Measurements from ENCODE around the gene TENT5A. TPM values are rescaled to one million over a fixed set of nuclear protein-coding genes. Genes with fewer than 3 reads are reported as not detected.
"Not testable (repeated sequence)": the region's sequence is repeated elsewhere in the genome, so short reads cannot be mapped to it uniquely, and the experiment has no call there.

The TENT5A gene
- total RNA-seq, 6 experiments from 2014 or later, result 52.7 to 67.2 (median 62.0) TPM

- Mint-ChIP-seq H3K9me3 (no peaks in the 10 kb centered on the region), H3K27me3 (ENCODE audit: insufficient read depth) (no peaks in the 10 kb centered on the region), H3K4me1 (ENCODE audit: low read depth) (peaks cover 58% of the 10 kb centered on the region), H3K36me3 (ENCODE audit: low read depth) (peaks cover 36% of the 10 kb centered on the region), H3K4me3 (no peak overlapping the region), H3K27ac (peak overlapping the region; percentile 40)
- TF ChIP-seq CTCF (IDR thresholded peaks at IDR 0.05), result no peak
- no peak for DNase-seq
These were observed 8.3 kb downstream of the TENT5A start for GRCh38 chr6:81744131-81744530.

GRCh38 chr6:81743649-81744048 is 8.8 kb downstream of the TENT5A start:
- no peak overlapping the region for H3K4me3 Mint-ChIP-seq
- peaks cover 53% of the 10 kb centered on the region for H3K4me1 Mint-ChIP-seq (ENCODE audit: low read depth)
- H3K36me3 Mint-ChIP-seq (ENCODE audit: low read depth), result peaks cover 31% of the 10 kb centered on the region
- H3K27me3 Mint-ChIP-seq (ENCODE audit: insufficient read depth), result no peaks in the 10 kb centered on the region
- peak; percentile 31 for DNase-seq
- H3K9me3 Mint-ChIP-seq, result no peaks in the 10 kb centered on the region
- no peak for TF ChIP-seq CTCF (IDR thresholded peaks at IDR 0.05)
- peak overlapping the region; percentile 40 for H3K27ac Mint-ChIP-seq

- H3K4me3 Mint-ChIP-seq, result no peak overlapping the region
- no peak overlapping the region for H3K27ac Mint-ChIP-seq
- peaks cover 16% of the 10 kb centered on the region for H3K36me3 Mint-ChIP-seq (ENCODE audit: low read depth)
- H3K9me3 Mint-ChIP-seq, result no peaks in the 10 kb centered on the region
- peaks cover 35% of the 10 kb centered on the region for H3K4me1 Mint-ChIP-seq (ENCODE audit: low read depth)
- DNase-seq, result no peak
- no peaks in the 10 kb centered on the region for H3K27me3 Mint-ChIP-seq (ENCODE audit: insufficient read depth)
- no peak for TF ChIP-seq CTCF (IDR thresholded peaks at IDR 0.05)
These were observed 10.8 kb downstream of the TENT5A start for GRCh38 chr6:81741689-81742088.

GRCh38 chr6:81740591-81740990 is 11.9 kb downstream of the TENT5A start:
- H3K9me3 Mint-ChIP-seq; H3K36me3 Mint-ChIP-seq (ENCODE audit: low read depth); DNase-seq; H3K27me3 Mint-ChIP-seq (ENCODE audit: insufficient read depth); H3K4me3 Mint-ChIP-seq; H3K27ac Mint-ChIP-seq: not testable (repeated sequence)
- H3K4me1 Mint-ChIP-seq (ENCODE audit: low read depth), result peaks cover 34% of the 10 kb centered on the region

GRCh38 chr6:81739230-81740195 is 13.0 kb downstream of the TENT5A start:
- H3K4me1 Mint-ChIP-seq (ENCODE audit: low read depth), result peaks cover 33% of the 10 kb centered on the region
- H3K36me3 Mint-ChIP-seq (ENCODE audit: low read depth), result peaks cover 12% of the 10 kb centered on the region
- H3K4me3 Mint-ChIP-seq, result no peak overlapping the region
- no peak overlapping the region for H3K27ac Mint-ChIP-seq
- peaks cover 8% of the 10 kb centered on the region; the same call in 1 of the 2 replicates for H3K9me3 Mint-ChIP-seq
- H3K27me3 Mint-ChIP-seq (ENCODE audit: insufficient read depth), result no peaks in the 10 kb centered on the region
- no peak for DNase-seq
- TF ChIP-seq CTCF (IDR thresholded peaks at IDR 0.05), result no peak

- peaks cover 30% of the 10 kb centered on the region for H3K4me1 Mint-ChIP-seq (ENCODE audit: low read depth)
- no peak overlapping the region for H3K4me3 Mint-ChIP-seq
- no peak for DNase-seq
- no peak overlapping the region; the same call in 1 of the 2 replicates for H3K27ac Mint-ChIP-seq
- no peaks in the 10 kb centered on the region for H3K27me3 Mint-ChIP-seq (ENCODE audit: insufficient read depth)
- H3K9me3 Mint-ChIP-seq, result peaks cover 8% of the 10 kb centered on the region; the same call in 1 of the 2 replicates
- no peak for TF ChIP-seq CTCF (IDR thresholded peaks at IDR 0.05)
- peaks cover 12% of the 10 kb centered on the region for H3K36me3 Mint-ChIP-seq (ENCODE audit: low read depth)
These were observed 16.1 kb downstream of the TENT5A start for GRCh38 chr6:81736428-81736827.

Data from HFFc6 (cell line).